Cerebellar nuclear complex (tissue), 1 donor: ENCODE measurements around the gene FBXO3.
A peak's percentile ranks its signal among the peaks of the same experiment; 100 is the strongest.
"Not testable (repeated sequence)": the region's sequence is repeated elsewhere in the genome, so short reads cannot be mapped to it uniquely, and the experiment has no call there.

Source experiments
- DNase-seq, 2 experiments: peaks; one replicate each; lab custom pipeline; 2025; lab: John Stamatoyannopoulos, UW

The FBXO3 gene

GRCh38 chr11:33773987-33774735 is at the start of gene FBXO3:
Gene FBXO3 (minus strand): TSS chr11:33774520. CDS start chr11:33774497, 23 bp downstream.
- peak in 1 of 2 experiments; percentile 57 for DNase-seq

- not testable (repeated sequence) for DNase-seq
Measured at GRCh38 chr11:33822981-33823380, 48.7 kb upstream of the FBXO3 start.

- DNase-seq: no peak
Measured at GRCh38 chr11:33819278-33820035, 45.1 kb upstream of the FBXO3 start.

- peak in 1 of 2 experiments; percentile 69 for DNase-seq
Measured at GRCh38 chr11:33808228-33808828, 34.0 kb upstream of the FBXO3 start.

- DNase-seq: no peak
Measured at GRCh38 chr11:33804471-33804870, 30.2 kb upstream of the FBXO3 start.

- peak; percentile 55 to 77 for DNase-seq
Measured at GRCh38 chr11:33802194-33802950, 28.1 kb upstream of the FBXO3 start.

GRCh38 chr11:33801821-33802193 is 27.5 kb upstream of the FBXO3 start:
- DNase-seq: no peak

- no peak for DNase-seq
Measured at GRCh38 chr11:33797879-33798278, 23.6 kb upstream of the FBXO3 start.

- no peak for DNase-seq
Measured at GRCh38 chr11:33790040-33790439, 15.7 kb upstream of the FBXO3 start.

GRCh38 chr11:33788095-33788494 is 13.8 kb upstream of the FBXO3 start:
- not testable (repeated sequence) for DNase-seq

- no peak for DNase-seq
Measured at GRCh38 chr11:33787076-33787475, 12.8 kb upstream of the FBXO3 start.

GRCh38 chr11:33785609-33786008 is 11.3 kb upstream of the FBXO3 start:
- DNase-seq: no peak

GRCh38 chr11:33779849-33780528 is 5.7 kb upstream of the FBXO3 start:
- DNase-seq: no peak

- peak in 1 of 2 experiments; percentile 39 for DNase-seq
Measured at GRCh38 chr11:33778675-33779074, 4.4 kb upstream of the FBXO3 start.

- no peak for DNase-seq
Measured at GRCh38 chr11:33777906-33778305, 3.6 kb upstream of the FBXO3 start.

GRCh38 chr11:33775832-33776470 is 1.6 kb upstream of the FBXO3 start:
- DNase-seq: no peak

- DNase-seq: no peak
Measured at GRCh38 chr11:33775467-33775807, 1.1 kb upstream of the FBXO3 start.

GRCh38 chr11:33774736-33775466 is 581 bp upstream of the FBXO3 start:
- no peak for DNase-seq

- no peak for DNase-seq
Measured at GRCh38 chr11:33773404-33773986, 825 bp downstream of the FBXO3 start.

- no peak for DNase-seq
Measured at GRCh38 chr11:33772870-33773269, 1.4 kb downstream of the FBXO3 start.
